ENCODE data around the gene CNP.

CNP gene

GRCh38 chr17:41973408-41973811, 6.8 kb downstream of the CNP start:
- DNase-seq: no peak

- no peak for DNase-seq
Observed at GRCh38 chr17:41974031-41974430, 7.4 kb downstream of the CNP start.

GRCh38 chr17:41974658-41975057, 8.1 kb downstream of the CNP start:
- DNase-seq: no peak

GRCh38 chr17:41975099-41976083, 8.8 kb downstream of the CNP start:
- no peak for DNase-seq

GRCh38 chr17:41976142-41976768, 9.7 kb downstream of the CNP start:
- DNase-seq: no peak

- no peak for DNase-seq
Observed at GRCh38 chr17:41977991-41978390, 11.4 kb downstream of the CNP start.

GRCh38 chr17:41982026-41982760, 15.6 kb downstream of the CNP start:
- no peak for DNase-seq

GRCh38 chr17:41984454-41984853, 17.9 kb downstream of the CNP start:
- DNase-seq: no peak

GRCh38 chr17:41985919-41986318, 19.3 kb downstream of the CNP start:
- no peak for DNase-seq

- DNase-seq: no peak
Observed at GRCh38 chr17:41986634-41987033, 20.0 kb downstream of the CNP start.

- DNase-seq: peak; percentile 10
Observed at GRCh38 chr17:41987642-41988041, 21.0 kb downstream of the CNP start.

GRCh38 chr17:41988418-41988817, 21.8 kb downstream of the CNP start:
- DNase-seq: no peak

- DNase-seq: no peak
Observed at GRCh38 chr17:41989702-41990419, 23.3 kb downstream of the CNP start.

- DNase-seq: no peak
Observed at GRCh38 chr17:41992576-41992975, 26.0 kb downstream of the CNP start.

GRCh38 chr17:41996855-41997164, 30.2 kb downstream of the CNP start:
- DNase-seq: no peak

GRCh38 chr17:41998497-41998896, 31.9 kb downstream of the CNP start:
- DNase-seq: no peak

- DNase-seq: no peak
Observed at GRCh38 chr17:42000413-42001133, 34.0 kb downstream of the CNP start.

- no peak for DNase-seq
Observed at GRCh38 chr17:42001729-42002128, 35.1 kb downstream of the CNP start.

- DNase-seq: no peak
Observed at GRCh38 chr17:42002175-42002791, 35.7 kb downstream of the CNP start.

- DNase-seq: no peak
Observed at GRCh38 chr17:42002792-42003301, 36.3 kb downstream of the CNP start.

GRCh38 chr17:42005166-42005565, 38.6 kb downstream of the CNP start:
- no peak for DNase-seq

- DNase-seq: no peak
Observed at GRCh38 chr17:42009170-42009569, 42.6 kb downstream of the CNP start.

All from NCI-H1436 treated with DMSO at 0.1 percent for 48 hours (cell line).